ENCODE measurements around the gene RUFY3. TPM values are rescaled to one million over a fixed set of nuclear protein-coding genes. Genes with fewer than 3 reads are reported as not detected.

The RUFY3 gene
- total and polyA plus RNA-seq, 9 of the 15 experiments (the other 6 are each of a cell fraction or from before 2014, with no cell fraction given): 4.2 to 31.1 (median 21.5) TPM

DNA sequence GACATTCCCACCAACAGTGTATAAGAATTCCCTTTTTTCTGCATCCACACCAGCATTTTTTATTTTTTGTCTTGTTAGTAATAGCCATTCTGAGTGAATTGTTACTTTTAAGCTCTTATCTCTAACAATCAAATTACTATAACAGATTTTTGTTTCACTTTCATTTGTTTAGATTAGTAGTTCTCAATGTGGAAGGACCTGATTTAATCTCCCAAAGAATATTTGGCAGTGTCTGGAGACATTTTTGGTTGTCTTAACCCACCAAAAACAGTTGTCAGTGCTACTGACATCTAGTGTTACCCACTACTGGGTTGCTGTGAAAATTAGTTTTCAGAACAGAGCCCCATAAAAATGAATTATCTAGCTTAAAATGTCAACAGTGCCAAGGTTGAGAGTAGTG lies 37.9 kb downstream of the RUFY3 start:
- DNase-seq (ENCODE audit: extremely low read depth in 1 of 4, low spot score in 3 of 4): no peak
- peaks cover 0 to 3% of the 10 kb centered on the region in 2 experiments; a peak in 1 of 5 replicates for H3K4me1 ChIP-seq (replicated peaks in 1 of 2; ENCODE audit: control insufficient read depth in 2 of 2, insufficient read depth in 2 of 2, low read length in 2 of 2)
- no peak overlapping the region for H3K4me3 ChIP-seq
- no peak overlapping the region for H3K27ac ChIP-seq (ENCODE audit: extremely low read depth, low read depth, low read length)
- FAIRE-seq: no peak
- peaks cover 6% of the 10 kb centered on the region; the same call in 1 of the 3 replicates for H3K36me3 ChIP-seq (ENCODE audit: control insufficient read depth, insufficient read depth, low read length)
- H4K20me1 ChIP-seq (replicated peaks; ENCODE audit: control insufficient read depth, insufficient read depth, low read length): no peaks in the 10 kb centered on the region
- no peak overlapping the region for H2AFZ ChIP-seq (ENCODE audit: low read depth, low read length)
- no peaks in the 10 kb centered on the region for H3K9me1 ChIP-seq (ENCODE audit: control insufficient read depth, insufficient read depth, low read length)
- no peak overlapping the region for H3K4me2 ChIP-seq (ENCODE audit: insufficient read depth, low read length)
- no peaks in the 10 kb centered on the region for H3K79me2 ChIP-seq (ENCODE audit: control insufficient read depth, insufficient read depth, low read length)
- CTCF ChIA-PET (ENCODE audit: low intra/inter-chr PET ratio): no interaction called here
- no peak for ATAC-seq
- intact Hi-C loops (cut with micrococcal nuclease) (no loop called here), in situ Hi-C loops (cut with MboI) (no loop called here)
- no peak overlapping the region for H3K9ac ChIP-seq (ENCODE audit: insufficient read depth in 1 of 2, low read depth in 2 of 2, low read length in 2 of 2)
- H3K27me3 ChIP-seq (ENCODE audit: control insufficient read depth in 2 of 2, insufficient read depth in 2 of 2, low read length in 2 of 2): no peaks in the 10 kb centered on the region
- no peaks in the 10 kb centered on the region for H3K9me3 ChIP-seq (replicated peaks; ENCODE audit: control insufficient read depth, insufficient read depth, low read depth, low read length)
- POLR2A ChIA-PET: interaction anchor here (1.2 kb wide), 1 partner anchor 10 kb away, joined by 3 read pairs; no protein-coding TSS in a partner anchor
- BruUV-seq (replicated peaks): no TSS peak
- TF ChIP-seq HCFC1 (IDR thresholded peaks at IDR 0.05; ENCODE audit: low read depth, low read length) (no peak), IRF2 (CRISPR knock-in tag; IDR thresholded peaks at IDR 0.05) (no peak), NR2C2 (CRISPR knock-in tag; IDR thresholded peaks at IDR 0.05) (no peak), NR2C2 (tag; IDR thresholded peaks at IDR 0.05) (no peak), DACH1 (IDR thresholded peaks at IDR 0.05; ENCODE audit: partially characterized antibody) (no peak), SIN3A (IDR thresholded peaks at IDR 0.05; ENCODE audit: borderline replicate concordance in 2 of 2, control insufficient read depth in 1 of 2, low read depth in 2 of 2, low read length in 2 of 2) (no peak), KDM2B (CRISPR knock-in tag; IDR thresholded peaks at IDR 0.05) (no peak), CREBBP (IDR thresholded peaks at IDR 0.05; ENCODE audit: low read depth, low read length) (no peak), TRIM24 (IDR thresholded peaks at IDR 0.05) (no peak), HDAC6 (IDR thresholded peaks at IDR 0.05; ENCODE audit: low read depth, low read length) (no peak), PHB (CRISPR knock-in tag; IDR thresholded peaks at IDR 0.05) (no peak)
- TF ChIP-seq, protein P1, sequence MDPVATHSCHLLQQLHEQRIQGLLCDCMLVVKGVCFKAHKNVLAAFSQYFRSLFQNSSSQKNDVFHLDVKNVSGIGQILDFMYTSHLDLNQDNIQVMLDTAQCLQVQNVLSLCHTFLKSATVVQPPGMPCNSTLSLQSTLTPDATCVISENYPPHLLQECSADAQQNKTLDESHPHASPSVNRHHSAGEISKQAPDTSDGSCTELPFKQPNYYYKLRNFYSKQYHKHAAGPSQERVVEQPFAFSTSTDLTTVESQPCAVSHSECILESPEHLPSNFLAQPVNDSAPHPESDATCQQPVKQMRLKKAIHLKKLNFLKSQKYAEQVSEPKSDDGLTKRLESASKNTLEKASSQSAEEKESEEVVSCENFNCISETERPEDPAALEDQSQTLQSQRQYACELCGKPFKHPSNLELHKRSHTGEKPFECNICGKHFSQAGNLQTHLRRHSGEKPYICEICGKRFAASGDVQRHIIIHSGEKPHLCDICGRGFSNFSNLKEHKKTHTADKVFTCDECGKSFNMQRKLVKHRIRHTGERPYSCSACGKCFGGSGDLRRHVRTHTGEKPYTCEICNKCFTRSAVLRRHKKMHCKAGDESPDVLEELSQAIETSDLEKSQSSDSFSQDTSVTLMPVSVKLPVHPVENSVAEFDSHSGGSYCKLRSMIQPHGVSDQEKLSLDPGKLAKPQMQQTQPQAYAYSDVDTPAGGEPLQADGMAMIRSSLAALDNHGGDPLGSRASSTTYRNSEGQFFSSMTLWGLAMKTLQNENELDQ (CRISPR knock-in tag; IDR thresholded peaks at IDR 0.05; ENCODE audit: borderline replicate concordance): no peak
- TF ChIP-seq, protein P2, sequence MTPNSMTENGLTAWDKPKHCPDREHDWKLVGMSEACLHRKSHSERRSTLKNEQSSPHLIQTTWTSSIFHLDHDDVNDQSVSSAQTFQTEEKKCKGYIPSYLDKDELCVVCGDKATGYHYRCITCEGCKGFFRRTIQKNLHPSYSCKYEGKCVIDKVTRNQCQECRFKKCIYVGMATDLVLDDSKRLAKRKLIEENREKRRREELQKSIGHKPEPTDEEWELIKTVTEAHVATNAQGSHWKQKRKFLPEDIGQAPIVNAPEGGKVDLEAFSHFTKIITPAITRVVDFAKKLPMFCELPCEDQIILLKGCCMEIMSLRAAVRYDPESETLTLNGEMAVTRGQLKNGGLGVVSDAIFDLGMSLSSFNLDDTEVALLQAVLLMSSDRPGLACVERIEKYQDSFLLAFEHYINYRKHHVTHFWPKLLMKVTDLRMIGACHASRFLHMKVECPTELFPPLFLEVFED (CRISPR knock-in tag; conservative IDR thresholded peaks at IDR 0.05): no peak
- TF ChIP-seq, protein P3, sequence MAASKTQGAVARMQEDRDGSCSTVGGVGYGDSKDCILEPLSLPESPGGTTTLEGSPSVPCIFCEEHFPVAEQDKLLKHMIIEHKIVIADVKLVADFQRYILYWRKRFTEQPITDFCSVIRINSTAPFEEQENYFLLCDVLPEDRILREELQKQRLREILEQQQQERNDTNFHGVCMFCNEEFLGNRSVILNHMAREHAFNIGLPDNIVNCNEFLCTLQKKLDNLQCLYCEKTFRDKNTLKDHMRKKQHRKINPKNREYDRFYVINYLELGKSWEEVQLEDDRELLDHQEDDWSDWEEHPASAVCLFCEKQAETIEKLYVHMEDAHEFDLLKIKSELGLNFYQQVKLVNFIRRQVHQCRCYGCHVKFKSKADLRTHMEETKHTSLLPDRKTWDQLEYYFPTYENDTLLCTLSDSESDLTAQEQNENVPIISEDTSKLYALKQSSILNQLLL (CRISPR knock-in tag; IDR thresholded peaks at IDR 0.05; ENCODE audit: borderline replicate concordance): no peak

Measured in K562 (cell line).